Mesodermal cell (in vitro differentiated cells): ENCODE data around the gene VWA5B1.

Source experiments
- H3K27ac ChIP-seq: 2 replicates; pipeline ENCODE4 v1.7.0; 2013; ENCODE audit warnings: mild to moderate bottlenecking, low read depth, low read length, moderate library complexity; ENCODE audit not compliant: severe bottlenecking
- H3K36me3 ChIP-seq: 2 replicates; pipeline ENCODE4 v1.7.1; 2013; ENCODE audit warnings: mild to moderate bottlenecking, low read length, moderate library complexity; ENCODE audit not compliant: control insufficient read depth, insufficient read depth
- H3K4me1 ChIP-seq: one replicate; pipeline ENCODE4 v1.7.1; 2013; ENCODE audit warnings: mild to moderate bottlenecking, low read length; ENCODE audit not compliant: insufficient read depth, control insufficient read depth, poor library complexity, severe bottlenecking
- H3K4me3 ChIP-seq: 2 replicates; pipeline ENCODE4 v1.7.0; 2013; ENCODE audit warnings: low read length, control low read depth, mild to moderate bottlenecking; ENCODE audit not compliant: insufficient read depth, poor library complexity, severe bottlenecking; ENCODE audit errors: extremely low read depth
- H3K9me3 ChIP-seq: 2 replicates; pipeline ENCODE4 v1.7.1; 2013; ENCODE audit warnings: mild to moderate bottlenecking, low read length, moderate library complexity; ENCODE audit not compliant: control insufficient read depth
- WGBS, 2 experiments: methylation state at CpG; one replicate each; pipeline ENCODE4 v1.1.5; 2013; ENCODE audit warnings: missing lambda C conversion rate in 2 of 2; ENCODE audit not compliant: insufficient coverage in 2 of 2; 5-methylcytosine and 5-hydroxymethylcytosine counted together

VWA5B1 gene

DNA sequence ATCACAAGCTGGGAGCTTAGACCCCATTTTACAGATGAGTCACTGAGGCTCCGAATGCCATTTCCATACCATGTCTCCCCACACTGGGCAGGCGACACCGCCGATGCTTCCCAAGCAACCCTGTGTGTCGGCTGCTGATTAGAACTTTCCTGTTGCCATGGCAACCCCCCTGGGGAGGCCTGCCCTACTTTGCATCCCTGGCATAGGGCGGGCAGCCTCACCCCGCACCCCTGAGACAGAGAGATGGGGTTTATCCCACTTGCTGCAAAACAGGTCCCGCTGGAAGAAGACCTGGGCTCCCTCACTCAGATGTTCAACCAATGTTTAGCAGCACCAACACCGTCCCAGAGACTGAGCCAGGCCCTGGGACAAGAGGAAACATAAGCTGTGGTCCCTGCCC, 113.8 kb downstream of the VWA5B1 start:
- H3K4me3 ChIP-seq: no peak overlapping the region
- H3K9me3 ChIP-seq: no peaks in the 10 kb centered on the region
- H3K36me3 ChIP-seq: no peaks in the 10 kb centered on the region
- no peaks in the 10 kb centered on the region for H3K4me1 ChIP-seq
- 51 to 59% methylated on average over 9 of the region's 9 CpGs for WGBS, 2 experiments
- no peak overlapping the region for H3K27ac ChIP-seq
